ENCODE results near the gene RESP18.

RESP18 gene

DNA sequence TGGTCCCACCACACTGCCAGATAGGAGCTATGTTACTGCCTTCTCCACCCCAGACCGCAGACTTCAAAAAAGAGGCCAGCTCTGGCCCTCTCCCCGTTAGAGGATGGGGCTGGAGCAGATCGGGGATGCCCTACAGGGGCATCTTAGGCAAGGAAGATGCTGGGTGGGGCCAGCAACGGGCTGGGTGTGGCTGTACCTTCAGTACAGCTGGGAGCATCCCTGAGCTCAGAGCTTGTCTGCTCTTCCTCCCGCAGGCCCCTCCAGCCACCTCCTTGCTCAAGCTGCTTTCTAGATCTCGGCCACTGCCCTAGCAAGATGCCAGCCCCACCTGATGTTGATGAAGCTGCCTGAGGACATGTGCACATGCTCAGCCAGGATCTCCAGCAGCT is 33.2 kb downstream of the RESP18 start:
- in situ Hi-C loops (cut with MboI; ENCODE audit: low pct_unique_long_range_greater_than_20kb, low sequenced_read_pairs, unreplicated experiment), result loop anchor here (10.0 kb wide), 1 partner anchor 125 kb away; the partner anchor contains the start of genes CNPPD1, RETREG2 and SLC23A3
- TF ChIP-seq, protein P1, sequence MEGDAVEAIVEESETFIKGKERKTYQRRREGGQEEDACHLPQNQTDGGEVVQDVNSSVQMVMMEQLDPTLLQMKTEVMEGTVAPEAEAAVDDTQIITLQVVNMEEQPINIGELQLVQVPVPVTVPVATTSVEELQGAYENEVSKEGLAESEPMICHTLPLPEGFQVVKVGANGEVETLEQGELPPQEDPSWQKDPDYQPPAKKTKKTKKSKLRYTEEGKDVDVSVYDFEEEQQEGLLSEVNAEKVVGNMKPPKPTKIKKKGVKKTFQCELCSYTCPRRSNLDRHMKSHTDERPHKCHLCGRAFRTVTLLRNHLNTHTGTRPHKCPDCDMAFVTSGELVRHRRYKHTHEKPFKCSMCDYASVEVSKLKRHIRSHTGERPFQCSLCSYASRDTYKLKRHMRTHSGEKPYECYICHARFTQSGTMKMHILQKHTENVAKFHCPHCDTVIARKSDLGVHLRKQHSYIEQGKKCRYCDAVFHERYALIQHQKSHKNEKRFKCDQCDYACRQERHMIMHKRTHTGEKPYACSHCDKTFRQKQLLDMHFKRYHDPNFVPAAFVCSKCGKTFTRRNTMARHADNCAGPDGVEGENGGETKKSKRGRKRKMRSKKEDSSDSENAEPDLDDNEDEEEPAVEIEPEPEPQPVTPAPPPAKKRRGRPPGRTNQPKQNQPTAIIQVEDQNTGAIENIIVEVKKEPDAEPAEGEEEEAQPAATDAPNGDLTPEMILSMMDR (IDR thresholded peaks at IDR 0.05; ENCODE audit: extremely low read depth, insufficient read depth, missing control alignments), result no peak
- DNase-seq (ENCODE audit: low spot score), result no peak

GRCh38 chr2:219298759-219299371 is 33.7 kb downstream of the RESP18 start:
- peak; percentile 95 for DNase-seq (ENCODE audit: low spot score)
- in situ Hi-C loops (cut with MboI; ENCODE audit: low pct_unique_long_range_greater_than_20kb, low sequenced_read_pairs, unreplicated experiment), result loop anchor here (10.0 kb wide), 1 partner anchor 124 kb away; the partner anchor contains the start of genes CNPPD1, RETREG2 and SLC23A3
- TF ChIP-seq, protein P1 (IDR thresholded peaks at IDR 0.05; ENCODE audit: extremely low read depth, insufficient read depth, missing control alignments), result peak; percentile 97

- in situ Hi-C loops (cut with MboI; ENCODE audit: low pct_unique_long_range_greater_than_20kb, low sequenced_read_pairs, unreplicated experiment), result loop anchor here (10.0 kb wide), 1 partner anchor 123 kb away; the partner anchor contains the start of genes CNPPD1, RETREG2 and SLC23A3
- DNase-seq (ENCODE audit: low spot score), result no peak
Observed at GRCh38 chr2:219297766-219298456, 34.6 kb downstream of the RESP18 start.

GRCh38 chr2:219296631-219297391 is 35.7 kb downstream of the RESP18 start:
- in situ Hi-C loops (cut with MboI; ENCODE audit: low pct_unique_long_range_greater_than_20kb, low sequenced_read_pairs, unreplicated experiment), result loop anchor here (10.0 kb wide), 1 partner anchor 122 kb away; the partner anchor contains the start of genes CNPPD1, RETREG2 and SLC23A3
- TF ChIP-seq, protein P1 (IDR thresholded peaks at IDR 0.05; ENCODE audit: extremely low read depth, insufficient read depth, missing control alignments), result no peak
- DNase-seq (ENCODE audit: low spot score), result no peak

More at GRCh38 chr2:219297766-219298456, 34.6 kb downstream of the RESP18 start:
- TF ChIP-seq, protein P1 (IDR thresholded peaks at IDR 0.05; ENCODE audit: extremely low read depth, insufficient read depth, missing control alignments), result no peak

DNA sequence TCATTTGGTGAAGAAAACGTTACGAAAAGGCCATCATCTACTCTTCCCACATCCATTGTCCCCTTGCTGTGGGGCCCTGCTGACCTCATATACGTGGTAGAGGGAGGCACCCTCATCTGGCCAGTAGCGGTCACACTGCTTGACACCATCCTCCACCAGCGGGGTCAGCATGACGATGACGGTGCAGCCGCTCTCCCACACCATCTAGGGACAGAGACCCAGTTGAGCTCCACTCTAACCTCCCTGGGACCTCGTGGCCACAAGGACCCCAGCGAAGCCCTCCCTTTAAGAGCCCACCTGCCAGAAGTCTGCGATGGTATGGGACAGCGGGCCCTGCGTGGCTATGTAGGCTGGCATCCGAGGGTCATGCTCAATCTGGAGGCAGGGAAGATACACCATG is 36.4 kb downstream of the RESP18 start:
- TF ChIP-seq, protein P1 (IDR thresholded peaks at IDR 0.05; ENCODE audit: extremely low read depth, insufficient read depth, missing control alignments), result no peak
- in situ Hi-C loops (cut with MboI; ENCODE audit: low pct_unique_long_range_greater_than_20kb, low sequenced_read_pairs, unreplicated experiment), result loop anchor here (10.0 kb wide), 1 partner anchor 121 kb away; the partner anchor contains the start of genes CNPPD1, RETREG2 and SLC23A3
- no peak for DNase-seq (ENCODE audit: low spot score)
